ENCODE results near the gene RNF223.
"Not testable (repeated sequence)": the region's sequence is repeated elsewhere in the genome, so short reads cannot be mapped to it uniquely, and the experiment has no call there.

Gene RNF223

DNA sequence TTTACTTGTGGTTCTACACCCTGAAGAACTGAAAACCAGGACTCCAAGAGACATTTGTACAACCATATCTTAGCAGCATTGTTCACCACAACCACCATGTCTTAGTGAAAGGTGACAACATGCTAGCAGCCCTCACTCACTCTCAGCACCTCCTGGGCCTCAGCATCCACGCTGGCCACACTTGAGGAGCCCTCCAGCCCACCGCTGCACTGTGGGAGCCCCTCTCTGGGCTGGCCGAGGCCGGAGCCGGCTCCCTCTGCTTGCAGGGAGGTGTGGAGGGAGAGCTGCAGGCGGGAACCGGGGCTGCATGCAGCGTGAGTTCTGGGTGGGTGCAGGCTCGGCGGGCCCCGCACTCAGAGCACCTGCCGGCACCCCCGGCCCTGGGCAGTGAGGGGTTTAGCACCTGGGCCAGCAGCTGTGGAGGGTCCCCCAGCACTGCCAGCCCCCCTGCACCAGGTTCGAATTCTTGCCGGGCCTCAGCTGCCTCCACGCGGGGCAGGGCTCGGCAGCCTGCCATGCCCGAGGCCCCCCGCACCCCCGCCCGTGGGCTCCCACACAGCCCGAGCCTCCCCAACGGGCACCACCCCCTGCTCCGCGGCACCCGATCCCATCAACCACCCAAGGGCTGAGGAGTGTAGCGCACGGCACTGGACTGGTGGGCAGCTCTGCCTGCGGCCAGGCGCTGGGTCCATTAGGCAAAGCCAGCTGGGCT lies 32.6 kb upstream of the RNF223 start:
- no peak for DNase-seq

DNA sequence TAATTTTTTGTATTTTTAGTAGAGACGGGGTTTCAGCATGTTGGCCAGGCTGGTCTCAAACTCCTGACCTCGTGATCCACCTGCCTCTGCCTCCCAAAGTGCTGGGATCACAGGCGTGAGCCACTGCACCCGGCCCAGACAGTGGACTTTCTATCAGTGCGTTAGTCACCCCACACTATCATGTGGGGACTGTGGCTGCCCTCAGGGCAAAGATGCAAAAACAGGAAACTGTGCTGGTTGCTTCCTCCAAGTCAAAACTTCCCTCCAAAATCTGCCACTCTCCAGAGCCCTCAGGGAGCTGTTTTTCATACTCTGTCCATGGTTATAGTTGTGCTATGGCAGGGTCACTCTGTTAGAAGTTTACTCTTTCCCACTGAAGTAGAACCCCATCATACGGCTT lies 30.0 kb upstream of the RNF223 start:
- DNase-seq, result not testable (repeated sequence)

DNA sequence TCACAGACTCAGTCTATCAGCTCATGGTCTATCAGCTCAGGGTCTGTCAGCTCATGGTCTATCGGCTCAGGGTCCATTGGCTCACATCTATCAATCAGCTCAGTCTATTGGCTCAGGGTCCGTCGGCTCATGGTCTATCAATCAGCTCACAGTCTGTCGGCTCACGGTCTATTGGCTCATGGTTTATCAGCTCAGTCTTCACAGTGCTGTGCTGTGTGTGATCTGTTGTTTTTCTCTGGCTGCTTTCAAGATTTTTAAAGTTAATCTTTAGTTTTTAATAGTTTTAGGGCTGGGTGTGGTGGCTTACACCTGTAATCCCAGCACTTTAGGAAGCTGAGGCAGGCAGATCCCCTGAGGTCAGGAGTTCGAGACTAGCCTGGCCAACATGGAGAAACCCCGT lies 27.4 kb upstream of the RNF223 start:
- no peak for DNase-seq

DNA sequence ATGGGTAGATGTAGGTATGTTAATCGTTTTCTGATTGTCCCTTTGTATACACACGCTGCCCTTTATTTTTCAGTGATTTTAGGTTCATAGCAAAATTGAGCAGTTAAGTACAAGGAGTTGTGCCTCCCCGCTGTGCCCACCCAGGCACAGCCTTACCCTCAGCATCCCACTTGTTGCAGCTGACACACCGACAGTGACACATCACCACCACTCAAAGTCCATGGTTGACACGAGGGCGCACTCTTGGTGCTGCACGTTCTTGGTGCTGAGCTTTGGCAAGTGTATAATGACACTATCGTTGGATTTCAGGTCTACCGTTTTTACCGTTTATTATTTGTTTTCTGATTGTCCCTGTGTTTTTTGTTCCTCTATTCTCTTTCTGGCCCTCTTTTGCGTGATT lies 26.2 kb upstream of the RNF223 start:
- no peak for DNase-seq

DNA sequence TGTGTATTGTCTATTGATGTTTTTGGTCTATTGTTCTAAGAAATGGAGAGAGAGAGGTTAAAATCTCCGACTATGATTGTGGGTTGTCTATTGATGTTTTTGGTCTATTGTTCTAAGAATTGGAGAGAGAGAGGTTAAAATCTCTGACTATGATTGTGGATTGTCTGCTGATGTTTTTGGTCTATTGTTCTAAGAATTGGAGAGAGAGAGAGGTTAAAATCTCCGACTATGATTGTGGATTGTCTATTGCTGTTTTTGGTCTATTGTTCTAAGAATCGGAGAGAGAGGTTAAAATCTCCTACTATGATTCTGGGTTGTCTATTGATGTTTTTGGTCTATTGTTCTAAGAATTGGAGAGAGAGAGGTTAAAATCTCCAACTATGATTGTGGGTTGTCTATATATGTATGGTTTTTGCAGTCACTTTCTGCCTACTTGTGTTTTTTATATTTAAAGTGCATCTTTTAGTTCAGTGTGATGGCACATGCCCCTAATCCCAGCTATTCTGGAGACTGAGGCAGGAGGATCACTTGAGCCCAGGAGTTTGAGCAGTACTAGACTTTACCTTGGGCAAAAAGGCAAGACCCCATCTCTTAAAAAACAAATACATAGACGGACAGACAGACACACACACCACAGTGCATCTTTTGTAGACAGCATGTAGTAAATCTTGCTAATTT lies 25.5 kb upstream of the RNF223 start:
- DNase-seq, result no peak

DNA sequence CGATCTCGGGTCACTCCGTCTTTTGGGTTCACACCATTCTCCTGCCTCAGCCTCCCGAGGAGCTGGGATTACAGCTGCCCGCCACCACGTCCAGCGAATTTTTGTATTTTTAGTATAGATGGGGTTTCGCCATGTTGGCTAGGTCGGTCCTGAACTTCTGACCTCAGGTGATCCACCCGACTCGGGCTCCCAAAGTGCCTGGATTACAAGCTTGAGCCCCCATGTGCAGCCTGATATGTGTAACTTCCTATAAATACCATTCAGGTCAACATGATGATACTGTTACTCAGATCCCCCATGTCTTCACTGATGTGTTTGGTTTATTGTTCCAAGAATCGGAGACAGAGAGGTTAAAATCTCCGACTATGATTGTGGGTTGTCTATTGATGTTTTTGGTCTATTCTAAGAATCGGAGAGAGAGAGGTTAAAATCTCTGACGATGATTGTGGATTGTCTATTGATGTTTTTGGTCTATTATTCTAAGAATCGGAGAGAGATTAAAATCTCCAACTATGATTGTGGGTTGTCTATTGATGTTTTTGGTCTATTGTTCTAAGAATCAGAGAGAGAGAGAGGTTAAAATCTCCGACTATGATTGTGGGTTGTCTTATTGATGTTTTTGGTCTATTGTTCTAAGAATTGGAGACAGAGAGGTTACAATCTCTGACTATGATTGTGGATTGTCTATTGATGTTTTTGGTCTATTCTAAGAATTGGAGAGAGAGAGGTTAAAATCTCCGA lies 24.7 kb upstream of the RNF223 start:
- DNase-seq, result no peak

DNA sequence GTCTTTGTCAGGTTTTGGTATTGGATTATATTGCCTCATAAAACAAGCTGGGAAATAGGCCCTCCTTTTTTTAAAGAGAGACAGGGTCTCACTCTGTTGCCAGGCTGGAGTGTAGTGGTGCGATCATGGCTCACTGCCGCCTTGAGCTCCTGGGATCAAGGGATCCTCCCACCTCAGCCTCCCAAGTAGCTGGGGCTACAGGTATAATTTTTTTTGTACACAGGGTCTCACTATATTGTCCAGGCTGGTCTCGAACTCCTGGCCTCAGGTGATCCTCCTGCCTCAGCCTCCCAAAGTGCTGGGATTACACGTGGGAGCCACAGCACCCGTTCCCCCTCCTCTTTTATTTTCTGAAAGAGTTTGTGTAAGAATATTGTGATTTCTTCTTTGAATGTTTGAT lies 22.0 kb upstream of the RNF223 start:
- DNase-seq, result not testable (repeated sequence)

DNA sequence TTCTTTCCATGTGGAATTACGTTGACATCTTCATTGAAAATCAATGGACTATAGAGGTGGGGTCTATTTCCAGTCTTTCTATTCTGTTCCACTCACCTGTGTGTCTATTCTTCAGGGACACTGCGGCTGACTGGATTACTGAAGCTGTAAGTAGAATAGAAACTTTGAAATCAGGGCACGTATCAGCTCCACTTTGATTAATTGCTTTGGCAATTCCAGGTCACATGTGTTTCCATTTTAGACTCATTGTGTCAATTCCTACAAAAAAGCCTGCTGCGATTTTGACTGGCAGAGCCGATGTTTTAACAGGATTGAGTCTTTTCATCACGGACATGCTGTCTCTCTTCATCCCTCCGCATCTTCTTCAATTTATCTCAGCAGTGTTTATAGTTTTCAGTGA lies 20.9 kb upstream of the RNF223 start:
- DNase-seq, result no peak

DNA sequence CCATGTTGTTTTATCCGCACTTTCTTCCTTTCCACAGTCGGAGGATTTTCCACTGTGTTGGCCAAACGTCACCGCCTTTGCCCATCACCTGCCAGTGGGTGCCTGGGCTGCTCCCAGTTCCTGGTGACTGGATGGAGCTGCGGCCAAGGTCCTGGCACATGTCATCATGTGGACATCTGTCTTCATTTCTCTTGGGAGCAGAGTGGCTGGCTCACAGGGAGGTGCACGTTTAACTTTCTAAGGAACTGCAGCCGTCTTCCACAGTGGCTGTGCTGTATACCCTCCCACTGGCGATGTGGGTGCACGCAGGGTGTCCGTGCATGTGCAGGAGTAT lies 19.5 kb upstream of the RNF223 start:
- DNase-seq, result no peak

DNA sequence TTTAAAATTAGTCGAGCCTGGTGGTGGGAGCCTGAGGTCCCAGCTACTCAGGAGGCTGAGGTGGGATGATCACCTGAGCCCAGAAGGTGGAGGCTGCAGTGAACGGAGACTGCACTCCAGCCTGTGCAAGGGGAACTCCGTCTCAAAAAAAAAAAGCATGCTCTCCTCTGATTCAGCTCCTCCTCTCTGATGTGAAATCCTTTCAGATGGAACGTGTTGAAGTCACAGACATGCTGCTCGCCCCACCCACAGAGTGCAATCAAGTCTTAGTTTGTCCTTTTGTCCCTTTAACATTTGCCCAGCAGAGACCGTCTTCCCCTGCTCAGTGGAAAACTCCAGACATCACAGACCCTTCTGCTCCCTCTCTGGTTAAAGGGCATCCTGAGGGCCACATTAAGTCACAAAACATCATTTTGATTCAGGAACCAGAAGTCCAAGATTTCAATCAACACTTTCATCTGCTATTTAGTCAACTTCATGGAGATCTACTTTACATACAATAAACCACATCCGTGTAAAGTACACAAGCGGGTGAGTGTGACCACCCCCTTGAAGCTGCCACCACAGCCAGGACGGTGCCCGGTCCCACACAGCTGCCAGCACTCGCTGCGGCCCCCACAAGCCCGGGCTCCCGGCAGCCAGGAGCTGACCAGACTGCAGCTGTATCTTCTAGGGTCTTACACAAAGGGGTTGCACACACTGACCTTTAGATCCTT lies 18.9 kb upstream of the RNF223 start:
- no peak for DNase-seq

DNA sequence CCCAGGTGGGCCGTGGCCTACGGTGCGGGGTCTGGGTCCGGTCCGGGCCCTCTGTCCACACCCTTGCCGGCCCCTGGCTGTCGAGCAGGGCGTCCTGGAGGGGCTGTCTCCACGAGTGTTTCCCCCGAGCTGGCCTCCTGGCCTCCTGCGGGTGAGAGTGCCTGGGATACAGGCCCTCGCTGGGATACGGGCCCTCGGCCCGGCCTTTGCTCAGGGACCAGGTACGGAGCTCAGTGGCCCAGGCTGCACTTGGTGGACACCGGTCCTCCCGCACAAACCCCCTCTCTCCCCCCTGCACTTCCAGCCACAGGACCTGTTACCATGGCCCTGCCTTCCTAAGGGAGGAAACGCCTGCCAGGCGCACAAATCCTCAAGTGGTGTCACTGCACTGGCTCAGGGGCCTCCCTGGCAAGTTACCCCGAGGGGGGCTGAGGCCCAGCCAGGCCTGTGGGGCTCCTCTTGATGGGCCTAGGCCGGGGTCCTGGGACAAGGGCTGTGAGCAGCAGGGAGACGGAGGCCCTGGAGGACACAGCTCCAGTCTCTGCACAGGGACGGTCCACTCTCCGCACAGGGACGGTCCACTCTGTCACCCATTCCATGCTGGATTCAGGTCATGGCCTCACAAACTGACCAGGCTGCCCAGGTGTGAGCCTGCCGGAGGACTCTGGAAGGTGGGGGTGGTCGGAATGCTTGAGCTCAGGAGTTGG lies 18.2 kb upstream of the RNF223 start:
- no peak for DNase-seq

DNA sequence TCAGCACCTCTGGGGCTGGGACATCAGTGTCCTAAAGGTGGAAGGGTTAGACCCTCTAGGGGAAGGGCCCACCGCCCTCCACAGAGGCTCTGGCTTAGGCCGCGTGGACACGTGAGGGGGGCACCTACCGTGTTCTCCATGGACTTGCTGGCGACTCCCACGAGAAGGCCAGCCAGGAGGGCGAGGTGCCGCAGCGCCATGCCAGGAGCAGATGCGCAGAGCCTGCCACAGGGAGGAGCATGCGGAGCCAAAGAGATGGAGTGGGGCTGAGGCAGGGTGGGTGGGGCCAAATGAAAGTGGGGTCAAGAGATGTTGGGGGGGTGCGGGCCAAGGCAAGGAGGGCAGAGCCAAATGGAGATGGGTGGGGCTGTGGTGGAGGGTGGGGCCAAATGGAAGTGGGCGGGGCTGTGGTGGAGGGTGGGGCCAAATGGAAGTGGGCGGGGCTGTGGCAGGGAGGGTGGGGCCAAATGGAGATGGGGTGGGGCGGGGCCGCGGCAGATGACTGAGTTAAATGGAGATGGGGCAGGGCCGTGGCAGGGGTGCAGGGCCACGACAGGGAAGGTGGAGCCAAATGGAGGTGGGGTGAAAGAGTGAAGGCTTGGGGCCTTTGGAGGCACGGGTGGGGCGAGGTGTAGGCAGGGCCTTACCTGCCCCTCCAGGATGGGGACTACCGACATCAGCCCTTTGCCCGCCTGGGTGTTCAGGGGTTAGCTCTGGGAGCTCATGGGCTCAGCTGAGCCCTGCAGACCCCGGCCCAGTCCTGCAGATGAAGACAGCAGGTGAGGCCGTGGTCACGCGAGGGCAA lies 17.4 kb upstream of the RNF223 start:
- no peak for DNase-seq

DNA sequence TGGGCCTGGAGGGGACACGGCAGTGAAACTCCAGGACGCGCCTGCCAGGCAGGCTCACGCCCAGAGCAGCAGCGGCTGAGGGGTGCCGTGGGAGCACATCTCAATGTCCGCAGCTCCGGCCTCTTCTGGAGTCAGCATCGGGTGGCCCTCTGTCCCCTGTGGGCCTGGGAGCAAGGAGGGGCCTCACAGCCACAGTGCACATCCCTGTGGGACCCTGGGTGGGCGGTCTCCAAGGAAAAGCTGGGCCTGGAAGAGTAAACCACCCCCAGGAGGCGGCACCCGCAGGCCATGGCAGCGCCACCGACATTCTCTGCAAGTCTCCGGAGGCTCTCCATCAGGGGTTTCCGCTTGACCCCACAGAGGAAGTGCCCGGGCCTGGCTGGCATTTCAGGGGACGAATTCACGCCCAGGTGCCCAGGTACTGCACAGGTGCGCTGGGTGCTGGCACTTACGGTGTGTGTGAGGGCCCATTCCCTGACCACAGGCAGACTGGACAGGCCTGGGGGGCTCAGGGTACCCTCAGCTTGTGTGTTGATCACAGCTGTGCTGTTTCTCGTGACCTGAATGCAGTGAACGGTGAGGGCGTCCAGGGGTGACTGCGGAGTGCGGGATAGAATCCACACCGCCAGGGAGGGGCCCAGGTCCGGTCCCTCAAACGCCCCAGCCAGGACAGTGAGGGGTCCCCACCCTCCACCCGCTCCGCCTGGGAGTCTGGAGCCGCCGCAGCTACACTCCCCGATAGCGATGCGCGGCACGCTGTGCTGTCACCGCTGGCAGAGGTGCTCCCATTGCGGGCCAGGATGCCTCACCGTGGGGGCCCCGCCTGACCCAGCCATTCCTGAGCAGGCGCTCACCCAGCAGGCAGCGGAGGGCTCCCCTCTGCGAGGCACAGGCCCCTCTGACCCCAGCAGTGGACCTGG lies 16.6 kb upstream of the RNF223 start:
- DNase-seq, result no peak

DNA sequence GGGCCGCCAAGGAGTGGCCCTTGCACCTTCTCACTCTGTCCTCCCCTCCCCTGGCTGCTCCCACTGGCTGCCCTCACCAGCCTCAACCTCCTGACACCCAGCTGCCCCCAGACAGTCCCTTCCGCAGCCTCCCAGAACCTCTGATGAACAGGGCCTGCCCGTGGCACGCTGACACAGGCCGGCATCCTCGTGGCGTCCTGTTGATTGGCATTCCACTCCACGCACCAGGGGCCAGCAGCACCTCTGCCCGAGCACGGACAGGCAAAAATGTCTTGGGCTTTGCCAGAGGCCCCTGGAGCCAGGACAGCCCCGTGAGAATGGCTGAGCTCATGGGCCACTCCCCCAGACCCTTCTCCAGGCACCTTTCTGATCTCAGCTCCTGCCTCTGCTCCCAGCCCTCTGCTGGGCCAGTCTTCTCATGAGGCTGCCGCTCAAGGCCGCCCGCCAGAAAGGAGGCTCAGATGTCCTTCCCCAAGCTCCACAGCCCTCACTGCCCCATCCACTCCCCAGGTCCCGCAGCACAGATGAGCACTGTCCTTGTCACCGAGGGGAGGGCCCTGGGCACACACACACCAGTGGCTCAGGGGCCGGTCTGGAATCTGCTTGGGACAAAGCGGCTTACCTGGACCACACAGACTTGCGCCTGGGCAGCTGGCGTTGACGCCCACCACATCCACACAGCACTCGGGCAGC lies 15.8 kb upstream of the RNF223 start:
- DNase-seq, result no peak

DNA sequence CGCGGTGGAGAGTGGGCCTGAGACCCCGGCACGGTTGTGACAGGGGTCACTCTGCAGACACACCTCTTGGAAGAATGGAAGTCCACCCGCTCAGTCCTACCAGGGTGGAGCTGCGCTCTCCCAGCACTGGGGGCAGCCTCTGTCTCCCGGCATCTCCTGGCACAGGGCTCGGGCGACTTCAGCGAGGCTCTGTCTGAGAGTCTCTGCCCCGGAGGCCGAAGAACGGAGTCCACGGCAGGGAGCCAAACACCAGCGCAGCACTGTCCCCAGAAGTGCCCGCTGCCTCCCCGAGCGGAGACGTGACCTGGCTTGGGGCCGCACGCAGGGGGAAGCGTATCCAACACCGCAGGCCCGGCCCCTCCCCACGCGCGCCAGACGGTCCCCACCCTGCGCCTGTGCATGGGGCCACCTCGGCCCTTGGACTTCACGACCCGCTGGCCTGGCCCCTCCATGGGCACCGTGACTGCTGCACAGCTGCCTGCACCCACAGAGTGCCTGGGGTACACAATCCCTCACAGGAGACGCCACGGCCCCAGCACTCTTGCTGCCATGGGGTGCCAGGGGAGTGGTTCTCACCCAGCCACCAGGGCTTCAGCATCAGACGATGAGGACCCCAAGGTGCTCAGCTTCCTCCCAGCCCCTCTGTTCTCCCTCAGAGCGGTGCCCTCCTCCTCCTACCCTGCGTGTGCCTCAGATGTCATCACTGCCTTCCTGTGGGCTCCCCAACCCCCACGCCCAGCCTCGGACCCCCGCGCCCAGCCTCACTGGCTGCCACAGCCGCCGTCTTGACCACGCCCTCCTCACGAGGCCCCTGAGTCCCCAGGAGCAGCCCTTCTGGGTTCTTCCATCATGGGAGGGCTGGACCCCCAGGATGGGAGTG lies 14.9 kb upstream of the RNF223 start:
- no peak for DNase-seq

DNA sequence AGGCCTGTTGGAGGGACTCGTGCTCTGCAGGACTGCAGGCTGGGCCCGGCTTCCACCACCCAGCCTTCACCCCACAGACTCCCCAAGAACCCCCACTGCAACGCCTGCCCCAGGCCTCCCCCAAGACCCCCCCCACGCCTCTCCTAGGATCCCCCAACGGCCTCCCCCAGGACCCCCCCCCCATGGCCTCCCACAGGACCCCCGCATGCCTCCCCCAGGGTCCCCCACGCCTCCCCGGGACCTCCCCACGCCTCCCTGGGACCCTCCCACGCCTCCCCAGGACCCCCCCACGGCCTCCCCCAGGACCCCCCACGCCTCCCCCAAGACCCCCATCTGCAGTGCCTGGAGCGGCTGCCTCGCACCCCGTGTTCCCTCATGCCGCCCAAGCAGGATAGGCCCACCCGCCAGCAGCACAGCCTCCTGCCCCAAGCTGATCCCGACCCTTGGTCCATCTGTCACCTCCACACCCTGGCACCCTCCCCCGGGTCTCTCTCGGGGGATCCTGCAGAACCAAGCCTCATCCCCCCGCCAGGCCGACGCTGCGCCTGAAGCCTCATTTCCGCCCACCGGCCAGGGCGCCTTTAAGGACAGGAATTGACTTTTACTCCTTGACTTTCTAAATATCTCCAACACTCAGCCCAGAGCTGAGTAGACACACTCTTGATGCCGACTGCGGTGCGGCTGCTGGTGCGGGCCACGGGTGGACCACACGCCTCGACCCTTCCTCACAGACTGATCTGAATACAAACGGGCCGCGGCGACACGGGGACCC lies 14.1 kb upstream of the RNF223 start:
- no peak for DNase-seq

DNA sequence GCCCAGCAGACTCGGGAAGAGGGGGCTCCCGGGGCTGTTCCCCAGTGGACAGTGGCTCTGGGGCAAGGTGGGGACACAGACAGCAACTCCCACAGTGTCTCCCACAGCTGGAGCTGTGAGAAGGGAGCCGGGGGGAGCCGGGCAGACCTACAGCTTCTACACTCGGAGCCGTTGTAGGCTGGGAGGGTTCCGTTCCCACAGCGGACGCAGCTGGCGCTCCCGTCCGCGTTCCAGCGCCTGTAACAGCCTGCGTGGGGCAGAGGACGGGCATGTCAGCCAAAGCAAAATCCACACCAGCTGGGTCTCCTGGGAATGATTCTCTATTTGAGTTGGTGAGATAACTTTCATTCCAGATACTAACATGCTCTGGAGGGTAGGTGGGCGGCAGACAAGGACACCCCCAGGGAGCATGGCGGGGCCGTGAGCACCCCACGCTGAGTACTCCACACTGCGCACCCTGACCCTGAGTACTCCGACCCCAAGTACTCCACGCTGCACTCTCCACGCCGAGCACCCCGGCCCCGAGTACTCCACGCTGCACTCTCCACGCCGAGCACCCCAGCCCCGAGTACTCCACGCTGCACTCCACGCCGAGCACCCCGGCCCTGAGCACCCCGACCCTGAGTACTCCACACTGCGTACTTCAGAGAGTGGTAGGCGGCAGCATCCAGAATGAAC lies 13.4 kb upstream of the RNF223 start:
- no peak for DNase-seq

DNA sequence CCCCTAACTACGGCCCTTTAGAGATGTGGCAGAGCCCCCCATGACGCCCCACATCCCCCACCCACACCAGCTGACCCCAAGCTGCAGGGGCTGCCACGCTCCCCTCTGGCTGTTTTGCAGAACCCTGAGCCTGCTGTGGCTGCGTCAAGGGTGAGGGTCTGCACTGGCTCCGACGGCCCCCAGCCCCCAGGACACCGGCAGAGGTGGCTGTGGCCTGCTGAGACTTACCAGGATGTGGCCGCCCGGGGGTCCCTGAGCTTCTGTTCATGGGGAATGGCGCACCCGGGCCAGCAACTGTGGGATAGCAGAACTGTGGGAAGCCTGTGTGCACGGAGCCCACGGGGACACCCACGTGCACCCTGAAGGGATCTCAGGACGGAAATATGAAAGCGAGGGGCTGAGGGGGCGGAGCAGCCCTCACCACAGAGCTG lies 12.8 kb upstream of the RNF223 start:
- no peak for DNase-seq
